Astrocyte of the cerebellum (primary cell): ENCODE measurements around the gene MEGF10.

ENCODE experiments used
- DNase-seq: peaks from one replicate; pipeline ENCODE4 v3.0.0-alpha.2; 2011; ENCODE audit warnings: low read depth
- H3K4me3 ChIP-seq: 2 replicates; pipeline ENCODE4 v1.5.1; 2011; ENCODE audit warnings: mild to moderate bottlenecking, low read depth, low read length, moderate library complexity
- in situ Hi-C: cut with HindIII; loops from 2 replicates; pipeline ENCODE4 v1.10.0; 2017; ENCODE audit warnings: low sequenced_read_pairs
- TF ChIP-seq, protein P1 (sequence below): IDR thresholded peaks from 2 replicates; pipeline ENCODE4 v1.5.1; 2012; ENCODE audit warnings: low read length, low read depth, moderate library complexity, mild to moderate bottlenecking; ENCODE audit errors: missing control alignments

The MEGF10 gene

GRCh38 chr5:127337876-127338275, 47.3 kb downstream of the MEGF10 start:
- DNase-seq = no peak

GRCh38 chr5:127338501-127338900, 47.9 kb downstream of the MEGF10 start:
- DNase-seq = no peak
- H3K4me3 ChIP-seq = no peak overlapping the region
- in situ Hi-C loops = no loop called here
- TF ChIP-seq, protein P1, sequence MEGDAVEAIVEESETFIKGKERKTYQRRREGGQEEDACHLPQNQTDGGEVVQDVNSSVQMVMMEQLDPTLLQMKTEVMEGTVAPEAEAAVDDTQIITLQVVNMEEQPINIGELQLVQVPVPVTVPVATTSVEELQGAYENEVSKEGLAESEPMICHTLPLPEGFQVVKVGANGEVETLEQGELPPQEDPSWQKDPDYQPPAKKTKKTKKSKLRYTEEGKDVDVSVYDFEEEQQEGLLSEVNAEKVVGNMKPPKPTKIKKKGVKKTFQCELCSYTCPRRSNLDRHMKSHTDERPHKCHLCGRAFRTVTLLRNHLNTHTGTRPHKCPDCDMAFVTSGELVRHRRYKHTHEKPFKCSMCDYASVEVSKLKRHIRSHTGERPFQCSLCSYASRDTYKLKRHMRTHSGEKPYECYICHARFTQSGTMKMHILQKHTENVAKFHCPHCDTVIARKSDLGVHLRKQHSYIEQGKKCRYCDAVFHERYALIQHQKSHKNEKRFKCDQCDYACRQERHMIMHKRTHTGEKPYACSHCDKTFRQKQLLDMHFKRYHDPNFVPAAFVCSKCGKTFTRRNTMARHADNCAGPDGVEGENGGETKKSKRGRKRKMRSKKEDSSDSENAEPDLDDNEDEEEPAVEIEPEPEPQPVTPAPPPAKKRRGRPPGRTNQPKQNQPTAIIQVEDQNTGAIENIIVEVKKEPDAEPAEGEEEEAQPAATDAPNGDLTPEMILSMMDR = no peak

More at GRCh38 chr5:127337876-127338275, 47.3 kb downstream of the MEGF10 start:
- no peak overlapping the region for H3K4me3 ChIP-seq
- in situ Hi-C loops = no loop called here
- TF ChIP-seq, protein P1 = no peak

- in situ Hi-C loops = no loop called here
- H3K4me3 ChIP-seq = no peak overlapping the region
- no peak for DNase-seq
- TF ChIP-seq, protein P1 = no peak
These were observed 50.0 kb downstream of the MEGF10 start for GRCh38 chr5:127340606-127341005.

DNA sequence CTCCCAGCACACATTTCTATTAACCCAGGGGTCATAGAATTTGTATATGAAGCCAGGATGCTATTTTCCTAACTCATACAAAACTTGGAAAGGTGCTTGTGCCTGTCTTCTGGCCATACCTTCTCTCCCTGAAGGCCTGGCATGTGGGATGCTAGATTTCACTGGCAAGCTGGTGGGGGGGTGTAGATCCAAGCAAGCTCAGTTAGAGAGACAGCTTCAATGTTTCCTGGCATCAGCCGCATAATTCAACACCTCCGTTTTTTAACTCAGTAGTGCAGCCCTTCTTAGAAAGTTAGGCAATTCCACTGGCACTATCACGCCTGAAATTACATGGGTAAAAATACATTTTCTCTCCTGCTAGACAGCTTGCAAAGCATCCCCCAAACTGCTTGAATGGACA, 51.8 kb downstream of the MEGF10 start:
- in situ Hi-C loops = no loop called here
- TF ChIP-seq, protein P1 = no peak
- no peak for DNase-seq
- H3K4me3 ChIP-seq = no peak overlapping the region

DNA sequence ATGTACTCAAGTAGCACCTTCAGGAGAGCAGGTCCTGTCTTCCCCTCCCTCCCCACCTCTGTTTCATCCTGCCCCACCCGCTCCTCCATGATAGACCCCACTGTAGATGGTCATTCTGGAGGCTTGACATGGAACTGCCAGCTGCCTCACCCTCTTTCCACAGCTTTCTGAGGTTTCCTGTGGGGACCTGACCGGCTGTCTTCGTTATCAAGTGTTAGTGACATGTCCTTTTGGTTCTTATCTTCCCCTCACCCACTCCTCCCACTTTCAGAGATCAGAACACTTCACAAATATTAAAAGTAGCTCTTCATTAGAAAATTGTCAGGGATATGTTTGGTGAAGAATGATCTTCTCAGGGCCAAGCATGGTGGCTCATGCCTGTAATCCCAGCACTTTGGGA, 52.7 kb downstream of the MEGF10 start:
- TF ChIP-seq, protein P1 = no peak
- no peak for DNase-seq
- H3K4me3 ChIP-seq = no peak overlapping the region
- in situ Hi-C loops = no loop called here

GRCh38 chr5:127343866-127344265, 53.3 kb downstream of the MEGF10 start:
- H3K4me3 ChIP-seq = no peak overlapping the region
- TF ChIP-seq, protein P1 = no peak
- in situ Hi-C loops = no loop called here
- DNase-seq = no peak

- in situ Hi-C loops = no loop called here
- TF ChIP-seq, protein P1 = no peak
- no peak overlapping the region for H3K4me3 ChIP-seq
- DNase-seq = no peak
These were observed 54.3 kb downstream of the MEGF10 start for GRCh38 chr5:127344931-127345330.
